GM18861 (cell line): ENCODE measurements around the gene NHS.

Experiments
- ATAC-seq: cut with Tn5 transposase; IDR thresholded peaks from one replicate; pipeline ENCODE4 v1.9.1; 2021; ENCODE audit not compliant: unreplicated experiment

Gene NHS

DNA sequence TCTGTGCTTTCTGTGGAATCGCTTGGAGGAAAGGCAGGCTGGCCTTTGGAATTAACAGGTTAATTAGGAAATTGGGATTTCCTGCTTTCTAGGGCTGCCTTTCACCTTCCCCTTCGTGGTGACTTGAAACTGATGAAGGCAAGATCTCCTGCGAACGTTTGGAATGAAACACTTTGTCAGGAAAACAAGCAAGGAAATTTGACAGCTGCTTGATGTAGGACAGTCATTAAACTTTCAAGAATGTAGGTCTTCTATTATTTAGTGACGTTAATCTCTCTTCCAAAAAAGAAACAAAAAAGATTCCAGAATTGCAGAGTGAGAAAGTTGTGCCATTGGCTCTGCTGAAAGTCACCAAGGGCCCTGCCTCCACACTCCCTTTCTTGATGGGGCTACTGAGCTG lies 206.6 kb downstream of the NHS start:
- ATAC-seq: no peak

DNA sequence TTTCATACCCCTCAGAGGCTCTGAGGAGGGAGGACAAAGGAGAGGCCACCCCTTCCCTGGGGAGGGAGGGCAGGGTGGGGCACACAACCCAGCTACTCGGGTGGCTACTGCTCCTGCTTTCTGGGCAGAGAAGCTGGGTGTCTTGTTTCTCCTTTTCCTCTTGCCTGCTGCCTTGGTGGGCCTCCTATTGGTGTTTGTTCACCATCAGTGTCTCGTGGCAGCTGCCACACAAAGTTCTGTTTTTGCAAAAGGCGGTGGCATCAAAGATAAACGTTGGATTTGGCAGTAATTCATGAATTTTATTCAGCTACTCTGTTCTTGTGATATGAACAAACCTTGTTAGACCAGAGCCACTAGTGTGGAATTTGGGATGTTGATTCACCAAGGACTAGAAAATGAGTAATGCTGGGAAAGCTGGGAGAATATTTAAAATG lies 209.3 kb downstream of the NHS start:
- no peak for ATAC-seq

DNA sequence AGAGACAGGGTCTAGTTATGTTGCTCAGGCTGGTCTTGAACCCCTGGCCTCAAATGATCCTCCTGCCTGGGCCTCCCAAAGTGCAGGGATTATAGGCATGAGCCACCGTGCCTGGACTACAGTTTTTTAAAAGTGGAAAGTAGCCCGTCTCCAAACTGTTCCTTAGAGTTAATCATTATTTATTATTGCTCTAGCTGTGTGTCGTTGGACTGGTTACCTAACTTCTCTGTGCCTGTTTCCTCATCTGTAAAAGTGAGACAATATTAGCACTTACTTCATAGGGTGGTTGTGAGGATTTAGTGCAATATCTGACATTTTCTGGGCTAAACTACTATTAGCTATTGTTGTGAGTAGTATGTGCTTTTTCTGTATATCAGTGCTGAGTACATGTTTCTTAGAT lies 210.0 kb downstream of the NHS start:
- ATAC-seq: no peak

DNA sequence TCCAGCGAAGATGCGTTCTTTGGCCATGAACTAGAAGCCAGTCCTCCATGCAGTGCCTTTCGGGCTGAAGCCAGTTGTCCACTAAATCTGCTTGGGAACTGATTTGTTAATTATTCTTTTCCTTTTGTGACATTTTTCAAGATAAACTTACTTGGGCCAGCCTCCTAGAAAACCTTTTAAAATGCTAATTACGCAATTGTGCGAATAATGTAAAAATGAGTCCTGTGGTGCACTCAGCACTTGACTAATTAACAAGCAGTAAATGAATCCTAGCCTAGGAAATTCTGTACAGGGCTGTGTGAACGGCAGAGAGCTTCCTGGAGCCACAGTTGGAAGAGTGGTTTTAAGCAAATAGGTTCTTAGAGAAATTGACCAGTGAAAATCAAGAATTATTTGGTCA lies 212.4 kb downstream of the NHS start:
- no peak for ATAC-seq

DNA sequence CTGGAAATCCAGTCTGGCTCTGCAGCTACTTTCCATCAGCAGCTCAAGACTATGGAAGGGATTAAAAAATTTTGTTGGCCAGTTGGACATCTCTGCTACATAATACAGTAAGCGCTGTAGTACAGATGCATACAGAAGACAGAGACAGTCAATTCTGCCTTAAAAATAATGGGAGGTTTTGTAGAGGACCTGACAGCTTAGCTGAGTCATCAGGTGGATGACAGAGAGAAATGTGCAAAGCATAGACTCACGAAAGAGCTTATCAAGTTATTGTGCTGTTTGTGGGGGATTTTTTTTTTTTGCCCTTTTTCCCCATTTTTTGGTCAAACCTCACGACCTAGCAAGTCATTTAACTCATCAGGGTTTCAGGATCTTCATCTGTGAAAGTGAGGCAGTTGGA lies 213.3 kb downstream of the NHS start:
- no peak for ATAC-seq

DNA sequence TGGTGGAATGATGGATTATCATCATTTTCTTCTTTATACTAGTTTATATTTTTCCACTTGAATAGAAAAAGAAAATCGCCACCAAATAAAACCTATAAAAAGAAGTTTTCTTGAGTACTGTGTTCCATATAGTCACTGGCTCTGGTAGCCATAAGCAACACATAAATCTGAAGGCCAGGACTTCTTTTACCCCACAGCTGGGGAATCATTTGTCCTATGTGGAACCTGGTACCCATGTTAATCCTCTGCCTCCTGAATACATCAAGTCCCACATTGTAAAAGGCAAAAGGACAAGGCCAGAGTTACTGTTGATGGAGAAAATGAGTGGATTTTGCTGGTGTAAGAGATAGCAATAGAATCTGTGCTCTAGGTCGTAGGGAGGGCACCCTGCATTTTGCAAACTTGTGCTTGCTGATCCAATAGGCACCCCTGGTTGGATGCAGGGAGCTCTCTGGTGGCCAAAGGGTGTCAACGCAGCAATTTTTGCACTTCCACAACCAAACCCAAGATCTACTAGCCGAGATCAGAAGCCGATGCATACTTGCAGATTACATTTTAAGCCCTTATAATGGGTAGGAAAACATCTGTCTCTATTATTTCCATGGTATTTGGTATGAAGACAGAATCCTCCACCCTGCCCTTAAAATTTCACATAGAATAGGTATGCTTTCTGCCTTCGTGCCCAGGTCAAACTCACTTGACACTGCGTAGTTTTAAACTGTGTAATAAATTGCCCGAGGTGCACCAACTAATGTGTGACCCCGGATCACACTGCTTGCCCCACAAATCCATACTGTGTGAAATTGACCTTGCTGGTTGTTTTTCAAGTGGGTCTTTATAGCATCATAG lies 216.1 kb downstream of the NHS start:
- peak; percentile 50 for ATAC-seq

DNA sequence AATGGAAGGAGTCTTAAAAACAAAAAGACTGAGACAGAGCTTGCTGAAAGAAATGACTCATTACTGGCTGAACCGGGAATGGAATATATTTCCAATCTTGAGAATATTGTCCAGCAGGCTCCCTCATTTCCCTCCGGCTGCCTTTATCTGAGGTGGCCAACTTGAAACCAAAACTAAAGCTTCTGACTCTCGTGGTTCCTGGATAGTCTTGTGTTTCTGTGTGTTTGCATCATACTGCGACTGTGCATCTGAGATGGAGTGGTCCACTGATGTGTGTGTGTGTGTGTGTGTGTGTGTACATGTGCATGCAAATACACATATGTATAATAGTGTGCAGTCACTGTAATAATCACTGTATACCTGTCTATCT lies 216.7 kb downstream of the NHS start:
- ATAC-seq: no peak

DNA sequence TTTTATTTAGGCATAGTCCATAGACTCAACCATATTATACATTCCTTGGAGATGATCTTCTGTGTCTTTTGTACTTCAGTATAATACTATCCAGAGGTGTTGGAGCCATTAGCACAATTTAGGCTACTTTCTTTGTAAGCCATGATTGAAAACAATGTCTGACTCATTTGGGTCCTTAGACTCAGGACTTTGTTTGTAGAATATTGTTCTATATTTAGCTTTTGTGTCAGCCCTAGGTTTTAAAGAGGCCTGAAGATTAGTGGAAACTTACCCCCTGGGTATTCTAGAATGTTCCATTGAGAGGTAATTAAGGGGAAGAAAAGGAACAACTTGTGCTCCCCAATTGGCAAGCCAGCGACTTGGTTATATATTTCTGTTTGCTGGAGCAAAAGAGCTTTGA lies 217.1 kb downstream of the NHS start:
- ATAC-seq: no peak

DNA sequence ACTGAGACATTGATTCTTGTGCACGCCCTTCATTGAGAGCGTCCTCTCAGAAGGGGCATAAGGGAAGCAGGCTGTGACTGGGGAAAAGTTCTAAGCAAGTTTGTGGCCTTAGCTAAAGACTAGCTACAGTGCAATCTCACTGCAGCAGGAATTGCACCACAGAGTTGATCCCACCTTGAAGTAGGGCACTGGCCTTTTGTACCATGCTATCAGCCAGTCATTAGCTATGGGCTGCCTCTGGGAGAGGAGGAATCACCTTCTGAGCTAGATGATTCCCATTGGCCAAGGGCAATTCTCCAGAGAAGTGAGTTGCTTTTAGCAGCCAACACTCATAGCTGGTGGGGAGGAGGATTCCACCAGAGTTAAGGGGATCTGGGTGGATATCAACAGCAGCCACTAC lies 219.7 kb downstream of the NHS start:
- no peak for ATAC-seq

DNA sequence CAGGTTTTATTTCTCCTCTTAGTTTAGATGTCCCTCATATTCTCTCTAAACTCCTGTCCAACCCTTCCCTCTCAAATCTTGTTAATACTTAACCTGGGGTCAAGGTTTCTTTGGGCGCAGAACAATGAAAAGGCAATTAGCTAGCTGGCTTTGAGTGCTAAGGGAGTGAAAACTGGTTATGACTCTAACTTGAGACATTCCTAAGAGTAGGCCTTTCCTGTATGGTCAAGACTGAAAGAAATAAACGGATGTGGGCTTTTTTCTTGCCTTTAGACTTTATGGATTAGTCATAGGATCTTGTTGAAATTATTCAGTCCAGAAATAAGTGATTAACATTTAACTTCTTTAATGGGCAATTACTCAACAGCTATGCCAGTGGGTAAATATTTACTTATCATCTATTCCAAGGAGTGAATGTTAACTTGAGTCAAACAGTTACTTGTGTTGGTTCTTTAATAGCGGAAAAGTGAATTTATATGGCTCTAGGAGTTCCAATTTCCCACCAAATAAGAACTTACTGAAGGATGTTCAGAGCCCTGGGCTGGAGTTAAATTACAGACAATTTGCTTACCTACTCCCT lies 220.5 kb downstream of the NHS start:
- peak; percentile 83 for ATAC-seq

DNA sequence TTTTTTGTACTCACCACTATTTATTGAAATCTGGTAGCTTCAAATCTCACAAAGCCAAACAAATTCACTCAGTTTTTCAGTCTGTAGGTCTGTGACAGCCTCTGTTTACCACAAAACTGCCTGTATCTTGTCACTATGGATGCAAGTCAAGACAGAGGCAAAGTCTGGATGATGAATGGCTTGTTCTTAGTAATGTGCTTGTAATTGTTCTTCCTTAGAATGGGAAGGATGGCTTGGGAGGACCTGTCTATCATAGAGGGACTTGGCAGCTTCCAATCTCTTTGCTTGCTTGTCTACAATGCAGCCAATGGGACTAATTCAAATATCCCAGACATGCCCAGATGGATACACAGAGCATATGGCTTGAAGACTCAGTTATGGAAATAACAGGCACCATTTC lies 221.1 kb downstream of the NHS start:
- ATAC-seq: no peak

DNA sequence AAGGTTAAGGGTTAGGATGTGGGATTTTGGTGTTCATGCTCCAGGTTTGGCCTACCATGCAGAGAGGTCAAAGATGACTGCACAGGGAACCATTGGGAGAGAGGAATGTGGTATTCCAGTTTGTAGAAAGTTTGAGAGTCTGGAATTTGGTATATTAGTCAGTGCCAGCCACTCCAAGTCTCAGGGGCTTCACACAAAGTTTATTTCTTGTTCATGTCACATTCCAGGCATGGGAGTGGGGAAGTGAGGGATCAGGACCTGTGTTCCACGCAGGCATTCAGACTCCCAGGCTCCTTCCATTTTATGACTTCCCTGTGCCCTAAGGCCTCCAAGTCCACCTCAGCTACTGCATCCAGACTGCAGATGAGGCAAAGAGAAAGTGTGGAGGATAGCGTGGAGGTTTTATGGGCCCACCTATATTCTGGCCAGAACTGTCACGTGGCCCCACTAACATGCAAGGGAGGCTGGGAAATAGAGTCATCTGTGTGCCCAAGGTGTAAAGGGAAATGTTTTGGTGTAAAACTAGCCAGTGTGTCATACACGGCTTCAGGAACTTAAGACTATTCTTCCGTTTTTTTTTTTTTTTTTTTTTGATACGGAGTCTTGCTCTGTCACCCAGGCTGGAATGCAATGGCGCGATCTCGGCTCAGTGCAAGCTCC lies 221.7 kb downstream of the NHS start:
- ATAC-seq: no peak

DNA sequence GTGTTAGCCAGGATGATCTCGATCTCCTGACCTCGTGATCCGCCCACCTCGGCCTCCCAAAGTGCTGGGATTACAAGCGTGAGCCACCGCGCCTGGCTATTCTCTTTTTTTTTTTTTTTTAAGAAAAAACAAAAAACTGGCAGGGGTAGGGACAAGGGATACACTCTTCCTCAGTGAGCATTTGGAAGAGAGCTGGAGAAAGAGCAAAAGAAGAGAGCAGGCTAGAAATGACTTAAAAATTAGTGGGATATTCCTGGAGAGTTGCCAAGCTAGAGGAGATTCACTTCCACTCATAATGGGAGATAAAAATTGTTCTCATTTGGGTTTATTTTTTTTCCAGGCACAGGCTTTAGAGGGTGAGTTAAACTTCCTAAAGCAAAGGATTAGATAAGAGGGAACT lies 222.3 kb downstream of the NHS start:
- no peak for ATAC-seq

DNA sequence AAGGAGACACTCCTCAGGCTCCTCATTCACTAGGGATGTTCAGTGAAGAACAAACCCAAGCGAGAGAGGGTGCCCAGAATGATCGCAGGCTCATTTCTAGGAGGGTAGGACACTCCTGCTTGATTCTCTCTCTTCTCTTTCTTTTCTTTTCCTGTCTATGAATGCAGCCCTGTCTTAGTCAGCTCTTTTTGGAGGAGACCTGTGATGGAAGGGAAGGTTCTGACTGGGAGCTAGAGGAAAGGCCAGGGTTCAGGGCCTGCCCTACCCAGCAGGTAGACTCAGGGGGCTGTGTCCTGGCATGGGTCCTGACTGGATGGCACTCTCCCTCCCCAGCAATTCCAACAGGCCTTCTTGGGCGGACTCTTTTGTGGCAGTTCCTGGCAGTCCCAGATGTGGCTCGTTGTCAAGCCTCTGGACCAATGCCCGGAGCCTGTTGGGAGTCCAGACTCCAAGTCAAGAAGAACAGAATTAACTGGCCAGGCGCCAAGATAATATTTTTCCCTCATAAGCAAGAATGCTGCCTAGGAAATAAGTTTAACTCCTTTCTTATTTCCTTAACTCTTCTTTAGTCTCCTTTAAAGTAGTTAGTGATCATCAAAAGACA lies 222.9 kb downstream of the NHS start:
- ATAC-seq: no peak

DNA sequence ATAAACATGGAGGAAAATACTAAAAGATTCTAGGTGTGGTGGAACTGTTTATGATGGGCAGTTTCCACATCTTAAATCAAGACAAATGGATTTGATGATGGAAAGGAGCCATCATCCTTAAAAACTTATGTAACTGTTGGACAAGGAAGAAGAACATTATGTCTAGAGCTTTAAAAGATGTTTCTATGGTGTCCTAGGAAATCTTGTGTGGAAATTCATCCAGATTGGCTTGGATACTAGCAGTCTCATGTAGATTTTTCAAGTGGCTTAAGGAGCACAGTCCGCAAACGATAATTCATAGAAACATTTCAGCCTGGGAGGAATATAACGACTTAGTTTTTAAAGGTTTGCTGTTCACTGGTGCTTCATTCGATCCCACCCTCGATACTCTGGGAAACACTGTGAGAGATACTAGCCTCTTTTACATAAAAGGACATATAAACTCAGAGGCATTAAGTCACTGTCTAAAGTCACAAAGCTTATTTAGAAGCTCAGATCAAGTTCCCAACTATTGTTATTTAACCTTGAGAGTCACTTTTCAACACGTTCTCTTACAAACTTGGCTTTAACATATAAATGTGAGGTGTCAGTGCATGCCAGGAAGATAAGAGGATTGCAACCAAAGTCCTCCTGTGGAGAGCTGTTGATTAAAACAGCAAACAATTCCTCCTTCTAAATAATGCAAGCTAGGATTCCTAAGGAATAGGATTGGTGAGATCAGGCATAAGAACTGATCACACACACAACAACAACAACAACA lies 226.6 kb downstream of the NHS start:
- no peak for ATAC-seq

DNA sequence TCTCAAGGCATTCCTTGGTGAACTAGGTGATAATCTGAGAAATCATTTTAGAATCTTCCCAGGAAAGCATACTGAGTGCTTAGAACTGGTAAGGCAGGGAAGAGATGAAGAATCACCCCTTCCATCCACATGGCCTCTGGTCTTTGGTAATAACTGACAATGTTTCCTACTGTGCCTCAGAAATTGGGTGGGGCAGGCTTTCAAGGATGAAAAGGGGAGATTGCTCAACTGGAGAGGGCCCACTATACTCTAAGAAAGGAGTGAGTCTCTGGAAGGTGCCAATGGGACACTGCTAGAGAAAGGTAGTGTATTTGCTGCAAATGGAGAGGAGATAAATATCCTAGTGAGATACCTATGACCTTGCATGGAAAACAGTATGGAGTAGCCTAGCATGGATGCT lies 227.2 kb downstream of the NHS start:
- no peak for ATAC-seq

DNA sequence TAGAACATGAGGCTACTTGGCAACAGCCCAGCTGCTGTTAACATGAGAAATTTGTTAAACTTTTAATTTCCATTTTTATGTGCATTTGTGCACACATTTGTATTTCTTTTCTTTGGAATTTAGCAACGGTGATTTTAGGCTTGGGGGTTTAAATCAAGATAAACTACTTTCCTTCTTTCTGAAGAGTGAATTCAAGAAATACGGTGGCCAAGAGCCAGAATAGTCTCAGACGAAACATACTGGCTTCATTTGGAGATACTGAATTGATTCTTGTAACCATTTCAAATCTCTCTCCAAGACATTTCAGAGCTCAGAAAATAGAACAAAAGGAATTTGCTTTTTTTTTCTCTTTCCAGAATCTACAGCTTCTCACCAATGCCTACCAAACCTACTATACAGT lies 228.2 kb downstream of the NHS start:
- ATAC-seq: no peak

DNA sequence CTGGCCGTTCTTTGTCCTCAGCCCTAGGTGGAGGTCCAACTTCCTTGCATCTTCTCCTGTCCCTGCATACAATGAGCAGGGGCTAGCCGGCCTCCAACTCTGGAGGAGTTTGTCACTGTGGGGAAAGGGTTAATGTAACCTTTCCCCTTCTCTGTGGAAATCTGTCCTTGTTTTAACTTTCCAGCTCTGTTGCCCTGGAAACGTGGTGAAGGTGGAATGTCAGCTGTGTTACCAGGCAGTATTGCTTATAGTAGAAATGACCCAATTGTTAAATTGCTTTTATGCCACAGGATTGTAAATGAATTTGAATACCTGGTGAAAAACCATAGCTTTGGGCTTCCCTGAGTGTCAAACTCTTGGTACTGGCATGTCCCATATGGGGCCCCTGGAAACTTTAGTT lies 230.7 kb downstream of the NHS start:
- ATAC-seq: no peak

DNA sequence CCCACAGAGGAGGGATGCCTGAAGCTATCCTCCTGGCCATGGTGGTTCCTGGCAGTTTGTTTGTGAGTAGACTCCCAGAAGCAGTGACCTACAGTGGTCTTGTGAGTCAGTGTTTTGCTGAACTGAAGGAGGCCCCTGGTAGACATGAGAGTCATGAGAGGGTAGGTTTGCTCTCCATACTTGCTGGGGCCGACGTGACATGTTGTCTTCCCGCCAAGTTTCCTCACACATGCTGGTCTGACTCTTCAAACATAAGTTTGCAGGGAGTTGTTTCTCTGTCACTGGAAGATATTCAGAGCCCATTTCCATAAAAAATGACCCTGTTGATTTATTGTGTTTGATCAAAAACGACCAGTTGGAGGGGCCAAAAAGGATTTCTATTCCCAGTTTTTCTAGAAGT lies 231.2 kb downstream of the NHS start:
- ATAC-seq: no peak

DNA sequence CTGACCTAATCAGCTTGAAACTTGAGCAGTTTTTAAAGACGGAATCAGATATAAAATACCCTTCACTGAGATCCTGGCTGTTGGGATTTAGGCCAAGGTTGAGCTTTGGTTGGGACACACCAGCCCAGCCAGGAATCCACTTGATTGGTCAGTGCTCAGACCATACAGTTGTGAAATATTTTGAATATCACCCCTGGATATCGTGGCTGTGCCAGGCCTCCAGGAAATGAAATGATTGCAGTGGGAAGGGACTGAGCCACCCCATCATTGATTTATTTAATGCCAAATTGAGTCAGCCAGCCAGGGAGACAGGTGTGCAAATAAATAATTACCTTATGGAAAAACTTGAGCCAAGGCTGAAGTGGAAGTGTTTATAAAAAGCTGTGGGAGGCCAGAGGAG lies 233.9 kb downstream of the NHS start:
- no peak for ATAC-seq

DNA sequence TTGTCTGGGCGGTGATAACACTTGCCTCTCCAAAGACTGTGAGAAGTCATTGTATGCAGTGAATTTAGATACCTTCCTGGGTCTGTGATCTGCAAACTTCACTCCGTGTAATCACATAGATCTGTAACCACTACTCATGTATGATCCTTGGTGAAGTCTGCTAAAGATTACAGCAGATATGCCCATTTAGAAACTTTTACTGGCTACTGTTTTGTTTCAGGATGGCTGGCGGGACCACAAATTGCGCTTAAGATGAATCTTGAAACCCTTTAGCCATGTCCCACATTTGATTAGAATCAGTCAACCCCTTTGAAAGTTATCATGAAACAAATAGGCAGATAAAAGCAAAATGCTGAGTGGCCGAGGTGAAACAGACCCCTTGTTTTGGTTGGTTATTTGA lies 235.8 kb downstream of the NHS start:
- ATAC-seq: no peak
